Stimulated activated CD8-positive, alpha-beta memory T cell treated with anti-CD3 and anti-CD28 coated beads, Interleukin-12 subunit alpha, Interleukin-12 subunit beta, amount 100 ng/mL, for 24 hours (primary cell): Measurements from ENCODE around the gene DIAPH3.
"Not testable (repeated sequence)": the region's sequence is repeated elsewhere in the genome, so short reads cannot be mapped to it uniquely, and the experiment has no call there.

Source experiments
- DNase-seq: peaks from one replicate; pipeline ENCODE4 v3.0.0-alpha.2; 2020; ENCODE audit errors: extremely low read depth

DIAPH3 gene

DNA sequence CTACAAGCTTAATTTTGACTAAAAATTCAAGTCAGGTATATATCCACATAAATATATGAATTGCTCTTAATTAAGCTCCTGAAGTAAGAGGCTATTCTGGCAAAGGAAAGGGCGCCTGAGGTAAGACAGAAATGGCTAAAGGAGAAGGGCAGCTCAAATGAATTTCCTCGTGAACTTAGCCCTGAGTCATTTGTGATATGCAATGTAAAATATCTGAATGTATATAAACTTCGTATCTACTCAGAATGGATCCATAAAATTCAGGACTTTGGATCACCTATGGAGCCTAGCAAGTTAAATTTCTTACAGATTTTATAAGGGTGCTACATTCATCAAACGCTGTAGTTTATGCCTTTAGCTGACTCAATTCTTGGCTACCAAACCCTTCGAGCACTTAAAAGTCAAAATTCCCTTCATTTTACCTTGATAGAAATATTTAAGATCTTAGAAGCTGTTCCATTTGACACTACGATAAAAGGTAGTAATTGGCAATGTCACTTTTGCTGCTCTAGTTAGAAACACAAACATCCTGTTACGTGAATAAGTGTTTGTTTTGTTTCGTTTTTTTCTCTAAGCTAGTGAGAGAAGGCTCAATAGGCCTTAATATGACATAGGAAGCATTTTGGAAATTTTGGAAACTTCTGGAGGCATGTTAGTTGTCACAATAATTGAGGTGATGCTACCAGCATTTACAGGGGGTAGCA lies 69.2 kb downstream of the DIAPH3 start:
- no peak for DNase-seq

DNA sequence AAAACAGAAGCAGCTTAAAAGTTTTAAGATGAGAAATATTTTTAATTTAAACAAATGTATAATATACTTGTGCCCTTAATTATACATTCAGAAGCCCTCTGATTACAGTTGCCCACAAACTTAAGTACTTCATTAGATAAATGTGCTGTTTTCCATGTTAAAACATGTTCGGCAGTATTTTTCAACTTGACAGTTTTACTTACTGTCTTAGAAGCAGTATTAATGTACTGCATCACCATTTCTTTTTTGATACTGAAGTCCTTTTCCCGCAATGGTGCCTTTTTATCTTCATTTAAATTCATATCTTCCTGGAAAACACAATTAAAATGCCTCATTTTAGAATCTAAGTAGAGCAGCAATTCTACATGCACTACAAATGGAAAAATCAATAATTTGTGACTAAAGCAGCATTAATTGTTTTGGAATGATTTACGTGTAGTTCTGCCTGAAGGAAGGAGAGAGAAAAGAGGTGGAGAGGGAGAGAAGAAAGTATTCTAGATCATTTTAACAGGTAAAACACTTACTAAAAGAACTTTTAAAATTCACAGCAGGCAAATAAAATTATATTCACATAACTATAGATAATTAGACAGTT lies 70.2 kb downstream of the DIAPH3 start:
- DNase-seq = no peak

DNA sequence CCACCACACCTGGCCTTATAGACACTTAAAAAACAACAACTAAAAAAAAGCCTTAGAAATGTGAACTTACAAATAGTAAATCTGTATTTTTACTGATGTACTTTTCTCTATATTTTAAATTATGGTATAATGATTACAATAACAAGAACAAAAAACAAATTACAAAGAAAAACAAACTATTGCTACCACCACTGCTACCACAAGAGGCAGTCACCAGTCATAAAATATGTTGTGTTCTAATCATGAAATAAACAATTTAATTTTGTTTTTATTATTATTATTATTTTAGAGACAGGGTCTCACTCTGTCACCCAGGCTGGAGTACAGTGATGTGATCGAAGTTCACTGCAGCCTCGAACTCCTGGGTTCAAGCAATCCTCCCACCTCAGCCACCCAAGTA lies 72.2 kb downstream of the DIAPH3 start:
- DNase-seq = no peak

- no peak for DNase-seq
These were observed 73.2 kb downstream of the DIAPH3 start for GRCh38 chr13:60090574-60090973.

DNA sequence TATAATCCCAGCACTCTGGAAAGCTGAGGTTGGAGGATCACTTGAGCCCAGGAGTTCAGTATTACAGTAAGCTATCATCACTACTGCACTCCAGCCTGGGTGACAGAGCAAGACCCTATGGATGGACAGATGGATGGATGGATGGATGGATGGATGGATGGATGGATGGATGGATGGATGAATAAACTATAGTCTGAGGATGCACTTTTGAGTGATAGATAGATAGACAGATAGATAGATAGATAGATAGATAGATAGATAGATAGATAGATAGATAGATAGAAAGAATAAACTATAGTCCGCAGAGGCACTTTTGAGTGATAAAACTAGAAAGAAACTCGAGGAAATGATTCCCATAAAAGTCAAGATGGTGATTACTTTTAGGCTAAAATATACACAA lies 79.9 kb downstream of the DIAPH3 start:
- not testable (repeated sequence) for DNase-seq

DNA sequence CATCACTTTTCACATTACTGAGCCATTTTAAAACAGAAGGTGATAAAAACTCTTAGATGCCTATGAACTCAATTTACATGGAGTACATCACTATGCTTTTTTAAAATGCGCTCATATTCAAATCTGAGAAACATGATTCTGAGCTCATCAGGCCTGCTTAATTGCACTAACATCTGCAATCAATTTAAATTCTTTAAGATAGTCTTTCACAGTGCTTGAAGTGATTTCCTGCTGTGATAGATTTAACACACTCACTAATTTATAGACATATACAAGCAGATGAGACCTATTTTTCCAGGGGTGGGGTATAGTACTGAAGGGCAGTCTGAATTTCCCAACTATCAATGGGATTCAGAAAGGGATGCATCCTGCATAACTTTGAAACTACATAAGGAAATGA lies 82.9 kb downstream of the DIAPH3 start:
- no peak for DNase-seq

DNA sequence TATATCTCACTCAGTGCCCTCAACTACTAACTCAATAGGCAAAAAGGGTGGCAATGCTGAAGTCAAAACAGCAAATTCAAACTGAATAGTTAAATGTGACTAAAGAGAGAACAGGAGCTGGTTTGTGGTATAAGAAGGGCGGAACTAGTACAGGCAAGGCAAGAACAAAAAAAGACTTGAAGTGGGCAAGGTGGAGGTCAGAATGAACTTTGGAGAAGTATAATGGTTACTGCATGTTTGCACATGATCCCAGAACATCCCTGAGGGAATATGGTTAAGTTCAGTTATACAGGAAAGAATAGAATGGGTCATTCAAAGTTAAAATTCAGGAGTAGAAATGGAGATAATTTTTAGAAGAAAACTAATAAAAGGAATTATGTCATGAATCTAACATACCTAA lies 85.5 kb downstream of the DIAPH3 start:
- no peak for DNase-seq

- DNase-seq = no peak
These were observed 87.9 kb downstream of the DIAPH3 start for GRCh38 chr13:60075850-60076249.

DNA sequence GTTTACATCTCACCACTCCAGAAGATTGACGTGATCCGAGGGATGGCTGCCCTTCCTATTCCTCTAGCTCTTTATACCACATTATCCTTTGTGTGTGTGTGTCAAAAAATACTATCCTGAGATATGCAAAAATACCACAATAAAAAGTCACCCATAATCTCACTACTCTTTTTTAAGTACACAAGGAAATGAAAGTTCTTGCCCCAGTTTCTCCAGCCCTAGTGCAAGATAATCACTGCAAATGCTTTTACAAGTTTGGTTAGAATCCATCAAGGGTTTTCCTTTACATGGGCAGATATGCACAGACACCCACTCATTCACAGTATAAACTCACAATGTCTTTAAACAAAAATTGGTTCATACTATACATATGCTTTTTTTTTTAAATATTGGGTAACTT lies 89.3 kb downstream of the DIAPH3 start:
- no peak for DNase-seq

GRCh38 chr13:60066226-60066625 lies 97.5 kb downstream of the DIAPH3 start:
- no peak for DNase-seq

DNA sequence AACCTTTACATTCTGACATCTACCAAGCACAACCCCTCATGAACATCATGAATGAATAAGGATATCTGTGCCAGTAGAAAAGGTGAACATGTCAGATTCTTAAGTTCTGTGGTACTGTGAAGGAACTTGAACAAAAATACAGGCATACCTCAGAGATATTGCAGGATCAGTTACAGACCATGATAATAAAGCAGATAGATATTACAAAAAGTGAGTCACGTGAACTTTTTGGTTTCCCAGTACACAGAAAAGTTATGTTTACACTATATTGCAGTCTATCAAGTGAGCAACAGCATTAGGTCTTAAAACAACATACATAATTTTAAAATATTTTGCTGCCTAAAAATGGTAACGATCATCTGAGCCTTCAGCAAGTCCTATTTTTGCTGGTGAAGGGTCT lies 101.2 kb downstream of the DIAPH3 start:
- DNase-seq = no peak

GRCh38 chr13:60061737-60062136 lies 102.0 kb downstream of the DIAPH3 start:
- DNase-seq = no peak

GRCh38 chr13:60051754-60052285 lies 111.9 kb downstream of the DIAPH3 start:
- DNase-seq = no peak

GRCh38 chr13:60048353-60048752 lies 115.4 kb downstream of the DIAPH3 start:
- DNase-seq = not testable (repeated sequence)

GRCh38 chr13:60047918-60048317 lies 115.8 kb downstream of the DIAPH3 start:
- DNase-seq = no peak

DNA sequence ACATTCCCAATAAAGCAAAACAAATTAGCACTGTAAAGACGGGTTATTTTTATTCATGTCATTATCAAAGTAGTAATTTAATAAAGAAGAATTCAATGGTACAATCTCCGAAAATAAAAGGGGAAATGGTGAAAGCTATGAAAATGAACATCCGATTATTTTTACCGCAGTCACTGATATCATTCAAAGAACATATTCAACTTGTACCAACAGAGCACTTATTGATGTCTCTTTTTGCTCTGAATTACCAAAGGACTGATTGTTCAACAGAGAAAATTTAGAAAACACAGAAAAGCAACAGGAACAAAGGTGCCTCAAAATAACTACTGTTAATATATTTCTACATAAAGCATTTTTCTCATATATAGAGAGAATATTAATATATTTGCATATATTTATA lies 119.4 kb downstream of the DIAPH3 start:
- no peak for DNase-seq

GRCh38 chr13:60043262-60043661 lies 120.5 kb downstream of the DIAPH3 start:
- no peak for DNase-seq

- DNase-seq = not testable (repeated sequence)
These were observed 123.1 kb downstream of the DIAPH3 start for GRCh38 chr13:60040668-60041067.

DNA sequence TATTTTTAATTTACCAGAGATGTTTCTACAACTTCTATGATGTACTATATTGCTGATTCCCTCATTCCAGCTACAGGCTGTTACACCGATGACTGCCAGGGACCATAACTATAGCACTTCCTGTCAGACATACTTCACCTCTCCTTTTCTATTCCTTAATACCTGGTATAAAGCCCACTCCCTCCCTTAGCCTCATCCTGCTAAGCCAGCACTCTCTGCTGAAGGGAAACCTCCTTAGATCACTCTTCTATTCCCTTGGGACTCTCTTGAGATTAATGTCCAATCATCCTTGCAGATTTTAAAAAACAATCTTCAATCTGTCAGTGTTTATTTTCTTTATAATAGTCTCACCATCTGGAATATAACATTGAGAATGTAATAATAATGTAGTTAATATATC lies 127.9 kb downstream of the DIAPH3 start:
- DNase-seq = no peak

DNA sequence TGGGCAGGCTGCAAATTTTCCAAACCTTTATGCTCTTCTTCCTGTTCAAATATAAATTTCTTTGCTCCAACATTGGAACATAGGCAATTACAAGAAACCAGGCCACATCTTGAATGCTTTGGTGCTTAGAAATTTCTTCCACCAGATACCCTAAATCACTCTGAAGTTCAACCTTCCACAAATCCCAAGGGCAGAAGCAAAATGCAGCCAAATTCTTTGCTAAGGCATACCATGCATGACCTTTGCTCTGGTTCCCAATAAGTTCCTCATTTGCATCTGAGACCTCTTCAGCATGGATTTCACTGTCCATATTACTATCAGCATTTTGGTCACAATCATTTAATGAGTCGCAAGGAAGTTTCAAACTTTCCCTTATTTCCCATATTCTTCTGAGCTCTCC lies 130.9 kb downstream of the DIAPH3 start:
- no peak for DNase-seq

DNA sequence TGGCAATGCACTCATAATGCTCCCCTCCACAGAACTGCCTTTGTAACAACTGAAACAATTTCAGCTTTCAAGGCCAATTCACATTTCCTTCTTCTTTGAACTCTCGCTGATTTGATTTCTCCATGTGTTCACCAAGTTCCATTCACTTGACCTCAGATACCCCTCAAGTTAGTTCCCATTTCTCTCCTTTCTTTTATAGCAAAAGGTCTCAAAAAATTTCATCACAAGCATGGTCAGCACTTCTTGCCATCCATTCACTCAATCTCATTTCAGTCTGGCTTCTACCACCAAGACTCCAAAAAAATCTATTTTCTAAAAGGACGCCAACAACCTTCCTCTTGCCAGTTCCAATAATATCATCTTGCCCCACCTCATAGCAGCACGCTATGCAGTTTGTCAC lies 135.7 kb downstream of the DIAPH3 start:
- no peak for DNase-seq

GRCh38 chr13:60026286-60026685 lies 137.4 kb downstream of the DIAPH3 start:
- DNase-seq = no peak

- no peak for DNase-seq
These were observed 143.4 kb downstream of the DIAPH3 start for GRCh38 chr13:60020288-60020687.
